Progenitor cell of endocrine pancreas (in vitro differentiated cells): ENCODE results near the gene CDK14. TPM values are rescaled to one million over a fixed set of nuclear protein-coding genes. Genes with fewer than 3 reads are reported as not detected.
"Not testable (repeated sequence)": the region's sequence is repeated elsewhere in the genome, so short reads cannot be mapped to it uniquely, and the experiment has no call there.

ENCODE experiments used
- DNase-seq: peaks from one replicate; pipeline ENCODE4 v3.0.0; 2021; ENCODE audit warnings: low spot score; ENCODE audit not compliant: unreplicated experiment
- H3K27ac Mint-ChIP-seq: 2 replicates; pipeline ENCODE4 v1.8.0; 2021; ENCODE audit warnings: mild to moderate bottlenecking, moderate library complexity, mixed read lengths
- H3K27me3 Mint-ChIP-seq: 2 replicates; pipeline ENCODE4 v1.8.0; 2021; ENCODE audit warnings: mixed read lengths
- H3K36me3 Mint-ChIP-seq: 2 replicates; pipeline ENCODE4 v1.8.0; 2022; ENCODE audit warnings: mixed read lengths; ENCODE audit not compliant: insufficient read depth
- H3K4me1 Mint-ChIP-seq: 2 replicates; pipeline ENCODE4 v1.8.0; 2021; ENCODE audit warnings: low read depth, mixed read lengths
- H3K4me3 Mint-ChIP-seq: 2 replicates; pipeline ENCODE4 v1.8.0; 2021; ENCODE audit warnings: low read depth, mild to moderate bottlenecking, moderate library complexity, mixed read lengths
- H3K9me3 Mint-ChIP-seq: 2 replicates; pipeline ENCODE4 v1.8.0; 2021; ENCODE audit warnings: low read depth, mixed read lengths
- total RNA-seq: library from RNA; stranded (reverse); gene quantifications from 2 replicates; pipeline ENCODE4 v1.2.1, GENCODE V29; 2021
- TF ChIP-seq, protein P1 (sequence below): fragments of 200-600 bp; sonication (generic); IDR thresholded peaks from one replicate; pipeline ENCODE4 v1.5.0; 2021; ENCODE audit warnings: antibody characterized with exemption, mild to moderate bottlenecking; ENCODE audit not compliant: unreplicated experiment

Gene CDK14
- total RNA-seq, 1 donor from 2014 or later: 117 TPM

DNA sequence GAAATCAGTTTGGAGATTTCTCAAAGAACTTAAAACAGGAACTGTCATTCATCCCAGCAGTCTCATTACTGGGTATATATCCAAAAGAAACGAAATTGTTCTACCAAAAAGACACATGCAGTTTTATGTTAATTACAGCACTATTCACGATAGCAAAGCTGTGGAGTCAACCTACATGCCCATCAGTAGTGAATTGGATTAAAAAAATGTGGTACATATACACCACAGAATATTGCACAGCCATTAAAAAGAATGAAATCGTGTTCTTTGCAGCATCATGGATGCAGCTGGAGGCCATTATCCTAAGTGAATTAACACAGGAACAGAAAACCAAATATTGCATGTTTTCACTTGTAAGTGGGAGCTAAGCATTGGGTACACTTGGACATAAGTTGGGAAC, 158.9 kb downstream of the CDK14 start:
- no peak overlapping the region for H3K27ac Mint-ChIP-seq
- H3K4me3 Mint-ChIP-seq: no peak overlapping the region
- no peak for DNase-seq
- TF ChIP-seq, protein P1, sequence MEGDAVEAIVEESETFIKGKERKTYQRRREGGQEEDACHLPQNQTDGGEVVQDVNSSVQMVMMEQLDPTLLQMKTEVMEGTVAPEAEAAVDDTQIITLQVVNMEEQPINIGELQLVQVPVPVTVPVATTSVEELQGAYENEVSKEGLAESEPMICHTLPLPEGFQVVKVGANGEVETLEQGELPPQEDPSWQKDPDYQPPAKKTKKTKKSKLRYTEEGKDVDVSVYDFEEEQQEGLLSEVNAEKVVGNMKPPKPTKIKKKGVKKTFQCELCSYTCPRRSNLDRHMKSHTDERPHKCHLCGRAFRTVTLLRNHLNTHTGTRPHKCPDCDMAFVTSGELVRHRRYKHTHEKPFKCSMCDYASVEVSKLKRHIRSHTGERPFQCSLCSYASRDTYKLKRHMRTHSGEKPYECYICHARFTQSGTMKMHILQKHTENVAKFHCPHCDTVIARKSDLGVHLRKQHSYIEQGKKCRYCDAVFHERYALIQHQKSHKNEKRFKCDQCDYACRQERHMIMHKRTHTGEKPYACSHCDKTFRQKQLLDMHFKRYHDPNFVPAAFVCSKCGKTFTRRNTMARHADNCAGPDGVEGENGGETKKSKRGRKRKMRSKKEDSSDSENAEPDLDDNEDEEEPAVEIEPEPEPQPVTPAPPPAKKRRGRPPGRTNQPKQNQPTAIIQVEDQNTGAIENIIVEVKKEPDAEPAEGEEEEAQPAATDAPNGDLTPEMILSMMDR: no peak
- peaks cover 15% of the 10 kb centered on the region for H3K9me3 Mint-ChIP-seq
- peaks cover 36% of the 10 kb centered on the region for H3K36me3 Mint-ChIP-seq
- H3K27me3 Mint-ChIP-seq: no peaks in the 10 kb centered on the region
- H3K4me1 Mint-ChIP-seq: peaks cover 15% of the 10 kb centered on the region

DNA sequence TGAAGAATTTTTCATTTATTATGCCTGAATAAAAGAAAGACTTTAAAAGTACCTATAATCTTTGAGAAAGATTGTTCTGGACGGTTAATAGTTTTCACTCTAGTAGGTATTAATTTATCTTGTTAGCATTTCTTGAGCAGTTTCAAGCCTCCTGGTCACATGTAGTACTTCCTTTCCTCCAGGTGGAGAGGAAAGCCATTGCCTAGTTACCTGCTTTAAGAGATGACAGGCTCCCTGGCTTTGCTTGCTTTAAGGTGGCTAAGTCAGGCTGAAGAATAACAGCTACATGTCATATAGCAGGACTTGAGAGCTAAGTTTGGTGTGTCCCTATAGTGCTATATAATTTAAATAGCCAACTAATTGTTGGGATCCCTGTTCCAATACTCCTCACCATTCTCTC, 160.2 kb downstream of the CDK14 start:
- Mint-ChIP-seq H3K9me3 (peaks cover 10% of the 10 kb centered on the region), H3K4me1 (peaks cover 23% of the 10 kb centered on the region), H3K27ac (no peak overlapping the region), H3K4me3 (no peak overlapping the region), H3K27me3 (no peaks in the 10 kb centered on the region), H3K36me3 (peaks cover 28% of the 10 kb centered on the region)
- no peak for DNase-seq
- TF ChIP-seq, protein P1: no peak

DNA sequence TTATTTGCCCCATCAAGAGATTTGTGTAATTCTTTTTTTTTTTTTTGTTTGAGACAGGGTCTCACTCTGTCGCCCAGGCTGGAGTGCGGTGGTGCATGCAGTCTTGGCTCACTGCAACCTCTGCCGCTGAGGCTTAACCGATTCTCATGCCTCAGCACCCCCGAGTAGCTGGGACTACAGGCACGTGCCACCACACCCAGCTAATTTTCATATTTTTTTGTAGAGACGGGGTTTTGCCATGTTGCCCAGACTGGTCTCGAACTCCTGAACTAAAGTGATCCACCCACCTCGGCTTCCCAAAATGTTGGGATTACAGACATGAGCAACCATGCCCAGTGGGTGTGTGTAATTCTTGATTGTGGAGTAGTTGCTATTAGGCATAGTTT, 161.4 kb downstream of the CDK14 start:
- not testable (repeated sequence) for H3K27ac Mint-ChIP-seq, H3K4me3 Mint-ChIP-seq, H3K9me3 Mint-ChIP-seq, DNase-seq, H3K27me3 Mint-ChIP-seq
- Mint-ChIP-seq H3K36me3 (peaks cover 20% of the 10 kb centered on the region), H3K4me1 (peaks cover 25% of the 10 kb centered on the region)

DNA sequence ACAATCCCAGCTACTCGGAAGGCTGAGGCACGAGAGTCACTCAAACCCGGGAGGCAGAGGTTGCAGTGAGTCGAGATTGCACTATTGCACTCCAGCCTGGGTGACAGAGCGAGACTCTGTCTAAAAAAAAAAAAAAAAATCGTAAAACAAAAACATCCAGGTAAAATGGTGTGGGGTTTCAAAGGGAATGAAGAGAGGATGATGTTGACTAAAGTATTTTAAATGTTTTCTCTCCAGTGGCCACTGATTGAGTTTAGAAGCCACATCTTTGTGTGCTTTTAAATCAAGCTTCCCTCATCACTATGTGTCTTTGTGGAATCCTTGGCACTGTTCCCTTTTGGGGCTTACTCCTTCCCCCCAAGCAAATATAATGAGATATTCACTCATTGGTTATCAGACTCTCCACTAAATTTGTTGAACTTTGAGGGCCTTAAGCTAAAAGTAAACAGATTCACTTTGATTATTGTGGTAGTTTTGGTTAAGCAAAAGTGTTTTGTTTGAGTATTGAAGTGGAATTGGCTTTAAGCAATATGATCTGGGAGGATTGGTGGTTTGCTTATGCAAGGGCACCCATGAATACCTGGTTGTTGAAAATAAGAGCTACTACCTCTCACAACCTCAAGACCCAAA, 162.9 kb downstream of the CDK14 start:
- Mint-ChIP-seq H3K27ac (no peak overlapping the region), H3K4me1 (peaks cover 31% of the 10 kb centered on the region), H3K36me3 (peaks cover 8% of the 10 kb centered on the region), H3K9me3 (no peaks in the 10 kb centered on the region), H3K27me3 (no peaks in the 10 kb centered on the region), H3K4me3 (no peak overlapping the region)
- no peak for DNase-seq
- TF ChIP-seq, protein P1: no peak

DNA sequence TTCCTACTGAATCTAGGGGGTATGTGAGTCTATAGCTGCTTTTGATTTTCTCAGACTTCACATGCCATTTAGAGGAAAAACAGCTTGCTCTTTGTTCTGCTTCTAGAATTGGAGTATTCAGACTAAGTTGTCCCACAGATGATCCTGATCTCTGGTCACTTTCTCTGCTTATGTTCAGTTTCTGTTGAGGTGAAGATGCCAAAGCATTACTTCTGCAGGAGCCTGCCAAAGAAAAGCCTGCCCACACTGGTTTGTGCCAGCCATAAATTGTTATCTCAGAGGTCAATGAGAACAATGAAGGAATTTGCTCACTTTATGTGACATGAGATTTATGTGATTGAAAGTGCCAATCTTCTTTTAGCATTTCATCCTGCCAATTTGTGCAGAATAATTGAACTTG, 163.6 kb downstream of the CDK14 start:
- Mint-ChIP-seq H3K9me3 (no peaks in the 10 kb centered on the region), H3K27ac (no peak overlapping the region), H3K4me3 (no peak overlapping the region), H3K27me3 (no peaks in the 10 kb centered on the region), H3K36me3 (peaks cover 7% of the 10 kb centered on the region), H3K4me1 (peaks cover 38% of the 10 kb centered on the region)
- no peak for DNase-seq
- TF ChIP-seq, protein P1: no peak

DNA sequence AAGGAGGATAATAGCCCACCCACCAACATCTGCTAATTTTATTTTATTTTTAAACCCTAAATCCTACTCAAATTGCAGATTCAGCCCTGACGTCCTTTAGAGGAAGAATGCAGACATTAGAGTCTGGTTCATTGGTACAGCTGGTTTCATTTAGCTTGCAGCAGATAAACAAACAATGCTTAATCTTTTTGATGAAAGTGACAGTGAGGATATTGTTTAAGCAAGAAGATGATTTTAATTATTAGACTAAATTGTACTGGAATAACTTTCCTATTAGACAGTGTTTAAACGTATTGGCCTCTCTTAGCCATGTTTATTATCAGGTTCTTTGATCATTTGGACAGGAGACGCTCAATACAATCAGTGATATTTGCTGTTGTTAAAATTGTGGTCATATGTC, 164.8 kb downstream of the CDK14 start:
- H3K36me3 Mint-ChIP-seq: peaks cover 5% of the 10 kb centered on the region
- TF ChIP-seq, protein P1: no peak
- no peak overlapping the region for H3K27ac Mint-ChIP-seq
- no peak for DNase-seq
- no peaks in the 10 kb centered on the region for H3K27me3 Mint-ChIP-seq
- H3K9me3 Mint-ChIP-seq: no peaks in the 10 kb centered on the region
- H3K4me1 Mint-ChIP-seq: peaks cover 45% of the 10 kb centered on the region
- no peak overlapping the region for H3K4me3 Mint-ChIP-seq
